HG02938 (cell line): ENCODE results near the gene BCAS4.
"Not testable (repeated sequence)": the region's sequence is repeated elsewhere in the genome, so short reads cannot be mapped to it uniquely, and the experiment has no call there.

ENCODE experiments used
- ATAC-seq: cut with Tn5 transposase; IDR thresholded peaks from one replicate; pipeline ENCODE4 v1.9.1; 2021; ENCODE audit warnings: mild to moderate bottlenecking, moderate library complexity; ENCODE audit not compliant: unreplicated experiment

The BCAS4 gene

DNA sequence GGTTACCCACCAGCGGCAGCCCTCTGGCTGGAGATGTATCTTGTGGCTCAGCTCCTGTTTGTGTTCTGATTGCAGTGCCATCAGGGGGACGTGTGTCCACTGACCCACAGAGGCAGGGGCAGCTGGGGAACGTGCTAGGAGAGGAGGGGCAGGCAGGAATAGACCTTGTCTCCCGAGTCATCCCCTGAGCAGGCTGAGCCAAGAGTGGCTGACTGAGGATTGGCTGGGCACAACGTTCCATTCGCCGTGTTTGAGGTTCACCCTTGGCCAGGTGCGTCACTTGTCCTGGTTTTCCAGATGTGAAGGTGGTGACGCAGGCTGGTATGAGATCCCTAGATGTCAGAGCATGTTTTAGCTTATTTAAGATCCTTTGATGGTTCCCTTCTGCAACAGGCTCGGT, 78.7 kb downstream of the BCAS4 start:
- no peak for ATAC-seq

DNA sequence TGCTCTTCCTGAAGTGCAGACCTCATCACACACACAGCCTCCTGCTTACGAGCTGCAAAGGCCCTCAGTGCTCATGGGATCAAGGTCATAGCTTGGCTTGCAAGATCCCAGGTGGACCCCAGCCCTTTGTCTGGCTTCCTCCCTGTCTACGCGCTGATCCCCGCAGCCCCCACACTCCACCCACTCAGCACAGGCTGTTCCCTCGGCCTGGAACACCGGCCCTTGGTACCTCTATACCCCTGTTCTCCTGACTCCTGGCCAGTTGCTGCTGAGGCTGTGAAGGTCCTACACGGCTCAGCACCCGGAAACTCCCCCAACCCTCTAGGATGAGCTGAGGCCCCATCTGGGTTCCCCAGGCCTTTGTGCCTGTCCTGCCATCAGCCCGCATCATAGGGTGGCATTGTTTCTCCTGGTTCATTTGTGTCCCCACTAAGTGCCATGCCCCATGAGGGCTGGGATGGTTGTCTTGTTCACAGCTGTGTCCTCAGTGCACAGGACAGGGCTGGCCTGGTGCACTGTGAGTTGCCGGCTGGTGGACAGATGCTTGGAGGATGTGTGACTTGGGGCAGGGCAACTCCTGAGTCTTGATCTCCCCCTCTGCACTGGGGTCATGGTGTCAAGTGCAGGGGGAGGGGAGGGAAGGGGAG, 79.4 kb downstream of the BCAS4 start:
- no peak for ATAC-seq

DNA sequence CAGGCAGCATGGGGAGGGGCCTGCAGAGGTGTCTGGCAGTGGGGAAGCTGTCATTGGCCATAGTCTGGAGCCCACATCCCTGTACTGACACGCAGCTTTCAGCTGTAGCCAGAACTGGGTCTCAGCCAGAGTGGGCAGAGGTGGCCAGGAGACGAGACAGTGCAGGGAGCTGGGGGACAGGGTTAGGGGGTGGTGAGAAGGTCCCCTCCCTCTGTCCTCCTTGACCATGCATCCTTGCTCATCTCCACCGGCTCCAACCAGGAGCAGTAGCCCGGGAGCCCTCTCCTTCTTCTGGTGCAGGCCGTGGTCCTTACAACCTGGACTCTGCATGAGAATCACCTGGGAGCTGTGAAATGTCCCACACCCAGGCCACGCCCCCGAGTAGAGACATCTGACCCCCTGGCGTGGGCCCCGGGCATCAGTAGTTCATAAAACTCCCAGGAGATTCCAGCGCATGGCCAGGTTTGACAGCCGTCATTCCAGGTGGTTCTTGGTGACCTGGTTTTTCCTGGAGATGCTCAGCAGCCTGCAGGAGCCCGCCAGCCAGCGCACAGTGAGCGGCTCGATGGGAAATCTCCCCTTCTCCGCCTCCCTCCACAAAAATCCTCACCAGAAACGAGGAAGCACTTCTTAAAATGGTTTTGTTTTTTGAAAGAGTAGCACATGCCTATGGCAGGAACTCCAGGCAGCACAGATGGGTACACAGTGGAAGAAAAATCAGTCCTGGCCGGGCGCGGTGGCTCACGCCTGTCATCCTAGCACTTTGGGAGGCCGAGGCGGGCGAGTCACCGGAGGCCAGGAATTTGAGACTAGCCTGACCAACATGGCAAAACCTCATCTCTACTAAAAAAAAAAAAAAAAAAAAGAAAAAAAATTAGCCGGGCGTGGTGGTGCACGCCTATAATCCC, 80.2 kb downstream of the BCAS4 start:
- no peak for ATAC-seq

DNA sequence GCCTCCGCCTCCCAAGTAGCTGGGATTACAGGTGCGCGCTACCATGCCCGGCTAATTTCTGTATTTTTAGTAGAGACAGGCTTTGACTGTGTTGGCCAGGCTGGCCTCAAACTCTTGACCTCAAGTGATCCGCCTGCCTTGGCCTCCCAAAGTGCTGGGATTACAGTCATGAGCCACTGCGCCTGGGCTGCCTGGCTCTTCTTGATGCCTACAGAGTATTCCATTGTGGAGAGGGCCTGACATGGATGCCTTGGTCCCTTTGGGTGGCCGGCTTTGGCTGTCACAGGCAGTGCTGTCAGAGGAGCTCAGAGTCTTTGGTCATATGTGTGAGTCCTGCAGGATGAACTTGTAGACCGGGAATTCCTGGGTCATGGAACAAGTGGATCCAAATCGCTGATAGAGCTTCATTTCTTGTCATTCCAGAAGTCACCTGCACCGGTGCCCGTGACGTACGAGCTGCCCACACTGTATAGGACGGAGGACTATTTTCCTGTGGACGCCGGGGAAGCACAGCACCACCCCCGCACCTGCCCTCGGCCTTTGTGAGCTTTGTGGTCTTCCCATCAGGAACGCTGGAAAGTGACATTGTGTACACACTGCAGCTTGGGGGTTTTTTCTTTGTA, 81.3 kb downstream of the BCAS4 start:
- no peak for ATAC-seq

DNA sequence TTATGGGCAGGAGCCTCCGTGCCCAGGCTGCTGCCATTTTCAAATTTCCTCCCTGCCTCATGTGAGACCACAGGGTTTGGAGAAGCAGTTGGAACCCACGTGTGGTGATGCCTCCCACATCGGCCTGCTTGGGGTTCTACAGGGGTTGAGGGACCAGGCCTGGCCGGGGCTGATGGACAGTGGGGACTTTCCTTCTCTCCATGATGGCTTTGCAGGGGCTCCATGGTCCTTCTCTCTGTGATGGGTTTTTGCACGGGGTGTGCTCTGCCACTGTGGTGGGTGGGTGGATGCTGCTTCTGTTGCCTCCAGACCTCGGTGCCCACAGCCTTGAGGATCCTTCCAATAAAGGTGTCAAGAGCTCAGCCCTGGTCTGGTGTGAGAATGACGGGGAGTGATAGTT, 82.0 kb downstream of the BCAS4 start:
- ATAC-seq: no peak

DNA sequence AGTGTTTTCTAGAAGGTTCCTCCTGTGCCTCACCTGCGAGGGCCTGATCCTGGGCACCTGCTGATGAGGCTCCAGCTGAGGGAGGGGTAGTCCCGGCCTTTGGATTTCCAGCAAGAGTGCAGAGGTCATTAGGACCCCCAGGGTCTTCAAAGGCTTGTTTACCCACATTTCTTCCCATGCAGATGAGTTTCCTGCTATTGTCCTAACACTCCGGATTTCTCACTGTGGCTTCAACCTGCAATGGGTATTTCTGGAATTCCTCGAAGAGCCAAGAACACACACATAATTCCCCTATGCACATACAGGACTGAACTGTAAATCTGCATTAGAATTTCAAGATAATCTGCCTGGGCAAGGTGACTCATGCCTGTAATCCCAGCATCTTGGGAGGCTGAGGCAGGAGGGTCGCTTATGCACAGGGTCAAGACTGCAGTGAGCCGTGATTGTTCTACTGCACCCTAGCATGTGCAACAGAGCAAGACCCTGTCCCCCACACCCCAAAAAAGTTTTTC, 82.4 kb downstream of the BCAS4 start:
- no peak for ATAC-seq

DNA sequence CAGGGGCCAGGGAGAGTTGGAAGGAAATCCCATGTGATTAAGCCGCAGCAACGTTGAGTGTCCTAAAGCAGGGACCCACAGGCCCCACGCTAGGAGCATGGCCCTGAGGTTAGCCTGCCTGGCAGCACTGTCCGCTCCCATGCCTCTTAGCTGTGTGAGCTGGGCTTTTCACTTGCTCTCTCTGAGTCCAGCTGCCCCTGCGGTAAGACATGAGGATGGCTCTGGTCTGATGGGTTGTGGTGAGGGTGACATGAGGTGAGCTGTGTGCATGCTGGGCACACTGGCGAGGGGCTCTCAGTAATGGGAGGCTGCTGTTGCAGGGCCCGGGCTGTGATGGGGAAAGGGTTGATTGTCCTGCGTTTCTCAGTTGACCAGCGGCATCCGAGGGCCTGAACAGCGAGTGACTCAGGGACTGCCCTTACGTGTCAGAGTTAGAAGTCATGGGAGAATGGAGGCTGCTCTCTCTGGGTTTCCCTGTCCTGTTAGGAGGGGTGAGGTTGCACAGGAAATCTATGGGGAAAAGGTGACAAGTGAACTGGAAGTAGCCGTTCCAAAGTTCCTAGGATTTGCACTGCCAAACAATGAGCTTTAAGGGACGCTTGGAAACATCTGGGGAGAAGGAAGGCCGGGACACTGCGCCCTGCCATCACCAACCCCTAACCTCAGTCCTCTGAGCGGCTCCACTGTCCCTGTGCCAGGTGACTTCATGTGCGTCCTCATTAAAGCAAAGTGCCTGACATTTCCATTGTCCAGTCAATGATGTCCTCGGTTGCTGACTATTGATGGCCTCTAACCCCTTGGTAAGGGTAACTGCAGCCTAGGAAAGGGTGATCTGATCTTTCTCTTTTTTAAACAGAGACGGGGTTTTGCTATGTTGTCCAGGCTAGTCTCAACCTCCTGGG, 85.0 kb downstream of the BCAS4 start:
- no peak for ATAC-seq

DNA sequence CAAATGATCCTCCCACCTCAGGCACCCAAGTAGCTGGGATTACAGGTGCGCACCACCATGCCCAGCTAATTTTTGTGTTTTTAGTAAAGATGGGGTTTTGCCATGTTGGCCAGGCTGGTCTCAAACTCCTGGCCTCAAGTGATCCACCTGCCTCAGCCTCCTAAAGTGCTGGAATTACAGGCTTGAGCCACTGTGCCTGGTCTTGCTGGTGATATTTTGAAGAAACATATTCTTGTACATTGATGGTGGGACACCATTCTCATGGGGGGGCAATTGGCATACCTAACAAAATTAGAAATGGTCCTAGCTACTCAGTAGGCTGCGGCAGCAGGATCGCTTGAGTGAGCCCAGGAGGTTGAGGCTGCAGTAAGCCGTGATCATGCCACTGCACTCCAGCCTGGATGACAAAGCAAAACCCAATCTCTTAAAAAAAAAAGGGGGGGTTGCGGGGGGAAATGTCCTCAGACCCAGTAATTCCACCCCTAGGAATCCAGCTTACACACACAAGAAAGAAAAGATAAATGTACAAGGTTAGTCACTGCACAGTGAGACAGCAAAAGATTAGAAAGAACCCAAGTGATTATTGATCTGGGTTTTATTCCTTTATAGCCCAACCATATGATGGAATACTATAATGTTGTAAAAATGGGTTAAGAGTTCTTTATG, 87.0 kb downstream of the BCAS4 start:
- ATAC-seq: not testable (repeated sequence)

DNA sequence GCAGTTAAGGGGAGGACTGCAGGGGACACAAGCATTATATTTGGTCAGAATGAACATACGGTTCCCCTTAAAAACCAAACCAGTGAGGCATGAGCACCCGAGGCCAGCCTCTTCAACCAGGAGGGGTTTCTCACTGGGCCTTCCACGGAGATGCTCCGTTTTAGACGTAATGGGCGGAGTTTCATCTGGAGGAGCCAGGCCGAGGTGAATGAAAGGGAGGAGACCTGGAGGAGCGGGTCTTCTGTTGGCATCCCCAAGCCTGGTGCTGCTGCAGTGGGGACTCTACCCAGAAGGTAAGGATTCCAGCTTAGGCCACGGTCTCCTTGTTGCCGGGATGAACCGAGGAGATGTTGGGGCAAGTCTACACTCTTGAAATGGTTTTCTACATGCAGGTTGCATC, 89.0 kb downstream of the BCAS4 start:
- ATAC-seq: no peak

DNA sequence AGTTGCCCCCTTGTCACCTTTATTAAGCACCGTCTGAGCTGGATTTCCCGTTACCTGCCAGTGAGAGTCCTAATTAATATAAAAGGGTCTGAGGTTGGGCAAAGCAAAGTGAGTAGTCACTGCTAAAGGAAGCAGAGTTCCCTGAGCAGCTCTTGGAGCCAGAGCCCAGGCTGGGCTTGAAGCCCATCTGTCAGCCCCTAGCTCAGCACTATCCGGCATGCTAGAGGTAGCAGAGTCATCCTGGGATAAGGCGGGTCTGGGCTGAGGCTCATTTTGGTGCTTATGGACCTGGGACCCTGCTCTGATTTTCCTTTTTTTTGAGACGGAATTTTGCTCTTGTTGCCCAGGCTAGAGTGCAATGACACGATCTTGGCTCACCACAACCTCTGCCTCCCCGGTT, 90.2 kb downstream of the BCAS4 start:
- ATAC-seq: no peak

DNA sequence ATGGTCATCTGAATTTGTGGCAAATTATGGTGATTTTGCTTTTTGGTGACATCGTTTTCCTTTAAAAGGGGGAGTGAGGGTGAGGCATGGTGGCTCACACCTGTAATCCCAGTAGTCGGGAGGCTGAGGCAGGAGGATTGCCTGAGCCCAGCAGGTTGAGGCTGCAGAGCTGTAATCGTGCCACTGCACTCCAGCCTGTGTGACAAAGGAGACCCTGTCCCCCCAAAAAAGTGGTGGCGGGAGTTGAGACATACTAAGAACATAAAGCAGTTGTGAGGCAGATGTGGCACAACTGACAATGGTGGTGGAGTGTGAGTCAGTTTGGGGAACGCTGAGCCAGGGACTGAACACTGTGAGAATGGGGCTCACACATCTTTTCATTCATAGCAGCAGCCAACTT, 90.9 kb downstream of the BCAS4 start:
- ATAC-seq: no peak

DNA sequence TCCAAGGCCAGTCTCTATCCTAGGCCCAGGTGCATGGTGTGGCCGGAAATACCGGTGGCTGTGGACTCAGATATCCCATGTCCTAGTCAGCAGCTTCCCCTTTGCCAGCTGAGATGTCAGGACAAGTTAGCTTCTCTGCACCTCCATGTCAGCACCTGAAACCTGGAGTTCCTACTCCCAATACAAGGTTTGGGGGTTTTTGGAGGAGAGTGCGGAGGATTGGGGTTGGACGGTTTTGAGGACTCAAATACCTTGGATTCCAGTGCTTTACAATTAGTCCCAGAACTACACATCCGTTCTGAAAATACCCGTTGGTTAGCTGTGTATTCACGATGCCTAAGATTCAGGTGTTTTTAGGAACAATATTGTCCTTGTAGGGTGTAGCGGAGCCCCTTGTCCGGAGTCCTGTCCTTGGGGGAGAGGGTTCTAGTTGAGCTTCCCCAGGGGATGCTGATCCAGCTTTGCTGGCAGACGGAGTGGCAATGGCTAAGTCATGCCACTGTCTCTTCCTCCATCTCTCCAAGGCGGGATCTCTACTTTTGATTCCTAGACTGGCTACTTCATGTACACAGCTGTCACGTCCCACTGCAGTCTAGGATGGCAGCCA, 91.4 kb downstream of the BCAS4 start:
- ATAC-seq: no peak

DNA sequence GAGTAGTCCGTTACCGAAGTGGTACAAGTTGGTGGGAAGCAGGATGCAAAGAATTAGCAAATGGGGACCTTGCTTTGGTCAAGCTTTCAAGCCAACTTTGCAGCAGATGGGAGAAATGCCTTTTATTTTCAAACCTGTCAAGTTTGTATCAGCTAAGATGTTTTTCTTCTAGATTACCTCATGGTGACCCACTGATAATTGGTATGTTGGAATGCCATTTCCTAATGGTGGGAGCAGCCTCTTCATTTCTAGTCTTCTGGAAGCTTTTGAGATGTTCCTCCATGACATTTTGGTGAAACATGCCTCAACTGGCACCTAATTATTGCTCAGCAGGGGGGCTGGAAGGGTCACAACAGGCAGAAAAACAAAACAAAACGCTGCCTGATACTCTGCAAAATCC, 92.7 kb downstream of the BCAS4 start:
- ATAC-seq: no peak

DNA sequence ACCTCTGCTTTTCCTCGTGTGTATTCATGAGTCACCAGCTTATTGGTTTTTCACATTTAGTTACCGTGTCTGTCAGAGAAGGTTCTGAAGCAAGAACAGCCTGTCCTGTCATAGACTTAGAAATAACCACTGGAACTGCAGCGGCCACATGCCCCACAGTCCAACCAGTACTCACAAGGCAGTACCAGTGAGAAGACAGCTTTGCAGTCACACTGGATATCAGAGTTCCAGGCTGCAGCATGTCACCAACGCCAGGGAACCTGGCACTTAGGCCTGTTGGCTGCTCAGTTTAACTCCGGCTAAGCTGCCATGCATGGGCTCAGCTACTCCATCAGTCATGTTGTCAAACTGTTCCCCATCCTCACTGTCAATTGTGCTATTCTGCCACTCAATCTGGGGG, 96.3 kb downstream of the BCAS4 start:
- no peak for ATAC-seq

DNA sequence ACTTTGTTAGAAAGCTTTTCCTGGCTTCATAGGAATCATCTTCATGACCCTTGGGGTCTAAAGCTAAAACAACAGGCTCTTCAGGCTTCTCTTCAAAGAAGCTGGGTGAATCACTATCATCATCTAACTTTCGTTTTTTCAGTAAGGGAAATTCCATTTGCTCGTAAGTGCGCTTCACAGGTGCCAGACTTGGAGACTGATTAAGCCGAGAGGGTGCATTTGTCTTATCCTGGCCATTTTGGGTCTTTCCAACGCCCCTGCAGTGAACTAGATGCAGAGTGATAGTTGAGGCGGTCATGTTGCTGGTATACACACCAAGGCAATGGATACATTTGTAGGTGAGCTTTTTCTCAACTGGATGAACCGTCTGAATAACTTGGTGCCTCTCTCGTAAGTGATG, 97.5 kb downstream of the BCAS4 start:
- no peak for ATAC-seq

DNA sequence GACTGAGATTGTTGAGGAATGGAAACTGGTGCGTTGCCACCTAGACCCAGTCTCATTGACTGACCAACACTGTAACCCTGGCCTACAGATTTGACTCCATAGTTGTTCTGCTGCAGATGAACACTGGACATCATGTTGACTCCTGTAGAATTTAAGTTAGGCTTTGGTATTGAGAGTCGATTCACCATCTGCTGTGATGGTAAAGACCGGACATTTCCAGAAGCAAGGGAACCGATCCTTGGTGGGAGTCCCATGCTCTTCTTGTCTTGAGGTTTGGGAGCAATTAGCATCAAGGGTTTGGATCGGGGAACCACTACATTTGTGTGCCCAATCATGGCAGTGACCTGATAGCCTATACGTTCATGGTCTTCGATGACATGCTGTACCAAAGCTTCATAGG, 98.8 kb downstream of the BCAS4 start:
- no peak for ATAC-seq

DNA sequence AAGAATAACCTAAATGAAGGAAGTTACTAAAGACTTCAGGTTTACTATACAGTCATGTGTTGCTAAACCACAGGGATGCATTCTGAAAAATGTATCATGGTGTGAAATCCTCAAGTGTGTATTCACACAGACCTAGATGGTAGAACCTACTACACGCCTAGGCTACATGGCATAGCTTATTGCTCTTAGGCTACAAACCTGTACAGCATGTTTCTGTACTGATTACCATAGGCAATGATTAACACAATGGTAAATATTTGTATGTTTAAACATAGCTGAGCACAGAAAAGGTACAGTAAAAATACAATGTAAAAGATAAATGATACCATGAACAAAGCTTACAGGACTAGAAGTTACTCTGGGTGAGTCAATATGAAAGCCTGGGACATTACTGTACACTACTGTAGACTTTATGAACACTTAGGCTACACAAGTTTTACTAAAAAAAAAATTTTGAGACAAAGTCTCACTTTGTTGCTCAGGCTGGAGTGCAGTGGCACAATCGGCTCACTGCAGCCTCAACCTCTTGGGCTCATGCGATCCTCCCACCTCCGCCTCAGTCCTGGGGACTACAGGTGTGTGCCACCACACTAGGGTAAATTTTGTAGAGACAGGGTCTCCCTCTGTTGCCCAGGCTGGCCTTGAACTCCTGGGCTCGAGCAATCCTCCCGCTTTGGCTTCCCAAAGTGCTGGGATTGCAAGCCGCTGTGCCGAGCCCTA, 100.4 kb downstream of the BCAS4 start:
- ATAC-seq: no peak

DNA sequence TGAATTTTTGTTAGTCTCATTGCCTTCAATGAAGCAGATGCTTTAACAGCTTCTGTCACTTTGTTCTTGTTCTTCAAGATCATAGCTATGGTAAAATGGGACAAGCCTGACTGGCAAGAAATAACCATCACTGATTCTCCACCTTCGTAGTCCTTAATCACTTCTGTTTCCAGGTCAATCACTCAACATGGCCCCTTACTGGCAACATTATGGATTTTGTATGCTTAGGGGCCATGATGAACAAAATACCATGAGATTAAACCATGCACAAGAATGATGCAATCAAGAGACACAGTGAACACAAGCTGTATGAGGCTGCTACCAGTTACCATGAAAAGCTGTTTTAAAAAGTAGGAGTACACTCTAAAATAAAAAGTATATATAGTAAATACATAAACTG, 103.6 kb downstream of the BCAS4 start:
- no peak for ATAC-seq

DNA sequence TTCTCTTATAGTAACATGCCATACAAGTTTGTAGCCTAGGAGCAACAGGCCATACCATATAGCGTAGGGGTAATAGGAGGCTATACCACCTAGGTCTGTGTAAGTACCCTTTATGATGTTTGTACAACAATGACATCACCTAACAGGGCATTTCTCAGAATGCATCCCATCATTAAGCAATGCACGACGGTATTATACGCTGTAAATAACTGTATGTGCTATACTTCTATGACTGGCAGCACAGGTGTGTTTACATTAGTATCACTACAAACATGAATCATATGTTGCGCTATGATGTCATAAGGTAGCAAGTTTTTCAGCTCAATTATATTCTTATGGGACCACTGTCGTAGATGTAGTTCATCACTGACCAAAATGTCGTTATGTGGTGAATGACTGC, 105.4 kb downstream of the BCAS4 start:
- ATAC-seq: no peak
